ENCODE data around the gene ATP1A1. TPM values are rescaled to one million over a fixed set of nuclear protein-coding genes. Genes with fewer than 3 reads are reported as not detected.

The ATP1A1 gene
- total RNA-seq, 1 donor from 2014 or later, result 213 TPM

DNA sequence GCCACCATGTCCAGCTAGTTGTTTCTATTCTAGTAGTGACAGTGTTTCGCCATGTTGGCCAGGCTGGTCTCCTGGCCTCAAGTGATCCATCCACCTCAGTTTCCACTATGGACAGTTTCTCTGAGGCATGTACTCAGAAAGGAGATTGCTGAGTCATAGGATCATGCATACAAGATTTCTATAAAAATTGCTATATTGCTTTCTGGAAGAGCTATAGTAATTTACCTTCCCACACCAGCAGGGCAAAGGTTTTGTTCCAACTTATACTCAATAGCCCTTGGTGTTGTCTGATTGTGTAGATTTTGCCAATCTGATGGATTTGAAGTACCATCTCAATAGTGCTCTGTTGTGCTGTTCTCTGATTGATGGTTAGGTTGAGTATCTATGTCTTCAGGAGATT lies 15.6 kb upstream of the ATP1A1 start:
- no peak overlapping the region for H3K4me3 Mint-ChIP-seq (ENCODE audit: unreplicated experiment)
- DNase-seq (ENCODE audit: extremely low spot score, unreplicated experiment), result no peak
- TF ChIP-seq, protein P1, sequence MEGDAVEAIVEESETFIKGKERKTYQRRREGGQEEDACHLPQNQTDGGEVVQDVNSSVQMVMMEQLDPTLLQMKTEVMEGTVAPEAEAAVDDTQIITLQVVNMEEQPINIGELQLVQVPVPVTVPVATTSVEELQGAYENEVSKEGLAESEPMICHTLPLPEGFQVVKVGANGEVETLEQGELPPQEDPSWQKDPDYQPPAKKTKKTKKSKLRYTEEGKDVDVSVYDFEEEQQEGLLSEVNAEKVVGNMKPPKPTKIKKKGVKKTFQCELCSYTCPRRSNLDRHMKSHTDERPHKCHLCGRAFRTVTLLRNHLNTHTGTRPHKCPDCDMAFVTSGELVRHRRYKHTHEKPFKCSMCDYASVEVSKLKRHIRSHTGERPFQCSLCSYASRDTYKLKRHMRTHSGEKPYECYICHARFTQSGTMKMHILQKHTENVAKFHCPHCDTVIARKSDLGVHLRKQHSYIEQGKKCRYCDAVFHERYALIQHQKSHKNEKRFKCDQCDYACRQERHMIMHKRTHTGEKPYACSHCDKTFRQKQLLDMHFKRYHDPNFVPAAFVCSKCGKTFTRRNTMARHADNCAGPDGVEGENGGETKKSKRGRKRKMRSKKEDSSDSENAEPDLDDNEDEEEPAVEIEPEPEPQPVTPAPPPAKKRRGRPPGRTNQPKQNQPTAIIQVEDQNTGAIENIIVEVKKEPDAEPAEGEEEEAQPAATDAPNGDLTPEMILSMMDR (IDR thresholded peaks at IDR 0.05), result no peak
- H3K27ac Mint-ChIP-seq (ENCODE audit: unreplicated experiment), result no peak overlapping the region
- H3K27me3 Mint-ChIP-seq (ENCODE audit: unreplicated experiment), result peaks cover 13% of the 10 kb centered on the region
- H3K36me3 Mint-ChIP-seq (ENCODE audit: unreplicated experiment), result no peaks in the 10 kb centered on the region
- H3K9me3 Mint-ChIP-seq (ENCODE audit: unreplicated experiment), result no peaks in the 10 kb centered on the region
- H3K4me1 Mint-ChIP-seq (ENCODE audit: unreplicated experiment), result peaks cover 4% of the 10 kb centered on the region

- no peak overlapping the region for H3K27ac Mint-ChIP-seq (ENCODE audit: unreplicated experiment)
- no peak overlapping the region for H3K4me3 Mint-ChIP-seq (ENCODE audit: unreplicated experiment)
- peaks cover 4% of the 10 kb centered on the region for H3K4me1 Mint-ChIP-seq (ENCODE audit: unreplicated experiment)
- DNase-seq (ENCODE audit: extremely low spot score, unreplicated experiment), result no peak
- TF ChIP-seq, protein P1 (IDR thresholded peaks at IDR 0.05), result no peak
- no peaks in the 10 kb centered on the region for H3K36me3 Mint-ChIP-seq (ENCODE audit: unreplicated experiment)
- no peaks in the 10 kb centered on the region for H3K9me3 Mint-ChIP-seq (ENCODE audit: unreplicated experiment)
- peaks cover 20% of the 10 kb centered on the region for H3K27me3 Mint-ChIP-seq (ENCODE audit: unreplicated experiment)
Observed at GRCh38 chr1:116359060-116359830, 13.8 kb upstream of the ATP1A1 start.

DNA sequence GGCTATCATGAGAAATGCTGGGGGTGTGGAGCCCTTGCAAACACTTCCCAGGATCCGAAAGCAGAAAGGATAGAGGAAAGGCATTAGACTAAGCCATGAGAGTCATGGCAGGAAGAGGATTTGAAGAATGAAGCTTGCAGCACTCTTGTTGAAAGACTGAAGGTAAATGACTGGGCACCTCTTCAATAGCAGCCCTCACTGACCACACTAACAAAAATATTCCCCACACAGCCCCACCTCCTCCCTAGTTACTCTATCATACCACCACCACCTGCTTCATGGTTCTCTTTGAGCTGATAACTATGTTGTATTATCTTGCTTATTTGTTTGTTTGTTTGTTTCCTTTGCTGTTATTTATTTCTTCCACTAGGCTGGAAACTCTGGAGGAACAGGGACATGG lies 13.2 kb upstream of the ATP1A1 start:
- peaks cover 4% of the 10 kb centered on the region for H3K4me1 Mint-ChIP-seq (ENCODE audit: unreplicated experiment)
- H3K9me3 Mint-ChIP-seq (ENCODE audit: unreplicated experiment), result no peaks in the 10 kb centered on the region
- H3K4me3 Mint-ChIP-seq (ENCODE audit: unreplicated experiment), result no peak overlapping the region
- peaks cover 25% of the 10 kb centered on the region for H3K27me3 Mint-ChIP-seq (ENCODE audit: unreplicated experiment)
- no peak for DNase-seq (ENCODE audit: extremely low spot score, unreplicated experiment)
- H3K36me3 Mint-ChIP-seq (ENCODE audit: unreplicated experiment), result no peaks in the 10 kb centered on the region
- H3K27ac Mint-ChIP-seq (ENCODE audit: unreplicated experiment), result no peak overlapping the region
- TF ChIP-seq, protein P1 (IDR thresholded peaks at IDR 0.05), result no peak

DNA sequence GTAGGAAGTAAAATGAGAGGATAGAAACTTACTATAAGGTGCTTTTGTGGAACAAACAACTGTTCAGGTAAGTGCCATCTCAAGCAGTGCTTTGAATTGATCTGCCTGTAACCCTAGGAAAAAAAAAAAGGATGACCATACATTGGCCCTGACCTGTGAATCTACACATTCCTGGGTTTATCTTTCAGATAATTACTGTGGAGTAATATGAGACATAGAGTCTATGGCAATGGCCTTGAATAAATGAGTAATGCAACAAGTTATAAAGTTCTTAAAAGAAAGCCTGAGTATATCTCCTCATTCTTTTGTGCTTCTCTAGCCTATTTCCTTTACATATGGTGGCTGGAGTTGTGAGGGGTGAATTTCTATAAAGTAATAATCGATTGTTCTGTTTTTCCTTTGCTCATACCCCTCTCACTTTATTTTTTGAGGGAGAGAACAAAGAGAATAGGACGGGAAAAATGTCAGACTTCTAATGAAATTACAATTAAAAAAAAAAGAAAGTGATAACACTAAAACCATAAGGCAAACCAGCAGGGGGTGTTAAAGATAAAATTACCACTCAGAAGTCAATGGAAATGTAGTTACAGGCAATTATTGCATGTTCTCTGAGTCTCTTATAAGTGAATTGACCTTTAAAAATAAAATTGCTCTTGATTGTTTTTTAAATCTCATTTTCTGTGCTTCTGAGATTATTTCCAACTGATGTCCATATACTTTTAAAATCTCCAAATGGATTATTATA lies 12.4 kb upstream of the ATP1A1 start:
- DNase-seq (ENCODE audit: extremely low spot score, unreplicated experiment), result no peak
- Mint-ChIP-seq H3K9me3 (ENCODE audit: unreplicated experiment) (no peaks in the 10 kb centered on the region), H3K27ac (ENCODE audit: unreplicated experiment) (no peak overlapping the region)

More for the DNA sequence above, 12.4 kb upstream of the ATP1A1 start:
- TF ChIP-seq, protein P1 (IDR thresholded peaks at IDR 0.05), result peak; percentile 19
- Mint-ChIP-seq H3K36me3 (ENCODE audit: unreplicated experiment) (no peaks in the 10 kb centered on the region), H3K27me3 (ENCODE audit: unreplicated experiment) (peaks cover 25% of the 10 kb centered on the region), H3K4me1 (ENCODE audit: unreplicated experiment) (peaks cover 8% of the 10 kb centered on the region), H3K4me3 (ENCODE audit: unreplicated experiment) (no peak overlapping the region)
